Right kidney (tissue), 9 donors: ENCODE data around the gene SCG5.
A peak's percentile ranks its signal among the peaks of the same experiment; 100 is the strongest.
"Not testable (repeated sequence)": the region's sequence is repeated elsewhere in the genome, so short reads cannot be mapped to it uniquely, and the experiment has no call there.

Source experiments
- DNase-seq: peaks from one replicate; pipeline ENCODE4 v3.0.0-alpha.2; 2016
- long read RNA-seq, 8 donors: transcript quantifications; one replicate each; lab custom pipeline, GENCODE V29; 2026

The SCG5 gene, protein sequence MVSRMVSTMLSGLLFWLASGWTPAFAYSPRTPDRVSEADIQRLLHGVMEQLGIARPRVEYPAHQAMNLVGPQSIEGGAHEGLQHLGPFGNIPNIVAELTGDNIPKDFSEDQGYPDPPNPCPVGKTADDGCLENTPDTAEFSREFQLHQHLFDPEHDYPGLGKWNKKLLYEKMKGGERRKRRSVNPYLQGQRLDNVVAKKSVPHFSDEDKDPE
- long read RNA-seq, donor 1, transcript SCG5-202 (6 exons, 1,235 nt), result major isoform, 6 of 16 reads
- long read RNA-seq, donor 1, partial matches to known transcripts, result 6 of 16 reads
- long read RNA-seq, donor 1, other reads (novel, unspliced or antisense), result 0 of 16 reads
- long read RNA-seq, donor 2, partial matches to known transcripts, result 0 of 4 reads
- long read RNA-seq, donor 2, other reads (novel, unspliced or antisense), result 0 of 4 reads
- long read RNA-seq, donor 3, partial matches to known transcripts, result 0 of 5 reads
- long read RNA-seq, donor 3, other reads (novel, unspliced or antisense), result 0 of 5 reads
- long read RNA-seq, donor 4, partial matches to known transcripts, result 0 of 9 reads
- long read RNA-seq, donor 4, other reads (novel, unspliced or antisense), result 0 of 9 reads
- long read RNA-seq, donor 5, partial matches to known transcripts, result 0 of 4 reads
- long read RNA-seq, donor 5, other reads (novel, unspliced or antisense), result 0 of 4 reads
- long read RNA-seq, donor 6, partial matches to known transcripts, result 0 of 6 reads
- long read RNA-seq, donor 6, other reads (novel, unspliced or antisense), result 0 of 6 reads
- long read RNA-seq, donor 7, result 0 reads
- long read RNA-seq, donor 8, partial matches to known transcripts, result 0 of 7 reads
- long read RNA-seq, donor 8, other reads (novel, unspliced or antisense), result 0 of 7 reads

DNA sequence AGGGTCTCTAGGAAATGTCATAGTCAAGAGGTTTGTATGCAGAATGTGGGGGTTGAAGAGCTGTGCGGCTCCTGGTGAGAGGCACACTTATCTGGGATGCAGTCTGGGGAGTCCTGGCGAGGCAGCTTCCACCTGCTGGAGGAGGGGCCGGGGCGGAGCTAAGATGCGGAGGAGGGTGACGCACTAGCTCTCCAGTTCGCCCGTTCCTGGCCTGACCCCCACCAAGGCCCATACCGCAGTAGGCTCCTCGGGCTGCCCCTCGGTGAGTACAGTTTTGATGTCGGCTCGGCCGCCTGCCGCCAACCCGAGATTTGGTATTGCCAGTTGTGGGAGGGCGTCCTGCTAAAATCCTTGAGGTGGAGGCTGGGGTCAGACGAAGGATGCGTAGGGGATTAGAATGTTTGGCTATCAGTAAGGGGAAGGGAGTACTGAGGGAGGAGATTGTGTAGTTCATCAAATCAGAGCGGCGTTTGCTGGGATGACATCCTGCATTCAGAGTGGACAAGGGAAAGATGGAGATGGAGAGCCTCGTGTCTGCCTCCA is at the start of gene SCG5:
Gene SCG5, plus strand, starts transcription at position 194 of the 543 bp plus-strand sequence. CDS start 1,883 bp downstream, outside the sequence.
- peak; percentile 71 for DNase-seq

DNA sequence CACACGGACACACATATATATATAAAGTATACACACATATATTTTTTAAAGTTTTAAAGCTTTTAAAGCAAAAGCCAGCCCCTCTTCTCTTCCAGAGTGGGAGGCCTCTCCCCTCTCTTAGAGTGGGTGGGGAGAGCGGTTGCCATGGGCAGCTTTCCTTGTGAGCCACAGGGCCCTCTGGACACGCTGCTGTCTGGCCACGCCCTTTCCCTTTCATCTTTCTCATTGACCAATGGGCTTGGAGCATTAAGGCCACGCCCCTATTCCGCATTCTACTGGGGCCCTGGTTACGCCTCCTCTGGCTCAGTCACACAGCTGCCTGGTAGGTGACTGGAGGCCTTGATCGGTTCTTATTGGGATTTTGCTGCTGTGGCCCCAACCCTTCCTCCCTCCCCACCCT is 48.4 kb upstream of the SCG5 start, which contains the start of gene GOLGA8N:
Gene GOLGA8N, plus strand, starts transcription at position 306 of the 400 bp plus-strand sequence.
- DNase-seq, result not testable (repeated sequence)

DNA sequence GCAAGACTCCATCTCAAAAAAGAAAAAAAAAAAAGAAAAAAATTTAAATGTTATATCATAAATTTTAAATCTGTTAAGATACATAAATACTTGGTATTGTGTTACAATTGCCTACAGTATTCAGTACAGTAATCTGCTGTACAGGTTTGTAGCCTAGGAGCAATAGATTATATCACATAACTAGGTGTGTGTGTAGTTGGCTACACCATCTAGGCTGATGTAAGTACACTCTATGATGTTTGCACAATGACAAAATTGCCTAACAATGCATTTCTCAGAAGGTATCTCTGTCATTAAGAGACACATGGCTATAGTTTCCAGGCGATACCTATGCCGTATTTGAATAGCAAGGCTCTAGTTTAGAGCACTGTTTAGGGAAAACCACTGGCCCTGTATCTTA is 32.0 kb upstream of the SCG5 start:
- DNase-seq, result not testable (repeated sequence)

DNA sequence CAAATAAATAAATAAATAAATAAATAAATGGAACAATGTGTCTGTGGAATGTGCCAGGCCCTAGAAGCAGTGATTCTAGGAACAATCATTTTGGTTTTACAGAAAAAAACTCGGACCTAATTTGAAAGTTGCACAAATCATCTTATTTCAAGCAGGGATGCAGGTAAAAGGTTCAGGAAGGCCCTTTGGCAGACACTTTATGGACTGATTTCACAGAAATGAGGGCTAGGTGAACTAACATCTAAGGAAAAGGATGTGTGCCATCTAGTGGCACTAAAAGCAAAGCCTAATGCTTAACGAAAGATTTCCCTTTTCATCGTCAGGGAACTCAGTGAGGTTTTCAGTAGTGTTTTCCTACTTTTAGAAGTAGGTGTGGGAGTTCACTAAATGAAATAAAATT is 30.8 kb upstream of the SCG5 start:
- DNase-seq, result peak; percentile 15

DNA sequence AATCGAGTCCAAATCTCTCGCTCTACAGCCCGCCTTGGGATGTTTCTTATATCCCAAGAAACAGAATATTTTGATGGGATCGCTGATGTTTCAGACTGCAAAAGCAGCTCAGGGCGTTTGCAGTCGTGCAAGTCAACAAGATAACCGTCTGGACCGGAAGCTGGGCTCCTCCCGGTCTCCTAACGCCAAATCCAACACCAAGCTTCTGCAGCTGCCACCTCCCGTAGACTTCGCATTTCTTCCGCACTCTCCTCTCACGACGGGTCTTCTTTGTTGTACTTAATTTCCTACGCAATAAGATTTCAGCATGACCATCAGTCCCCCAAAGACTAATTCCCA is 26.8 kb upstream of the SCG5 start:
- DNase-seq, result not testable (repeated sequence)

DNA sequence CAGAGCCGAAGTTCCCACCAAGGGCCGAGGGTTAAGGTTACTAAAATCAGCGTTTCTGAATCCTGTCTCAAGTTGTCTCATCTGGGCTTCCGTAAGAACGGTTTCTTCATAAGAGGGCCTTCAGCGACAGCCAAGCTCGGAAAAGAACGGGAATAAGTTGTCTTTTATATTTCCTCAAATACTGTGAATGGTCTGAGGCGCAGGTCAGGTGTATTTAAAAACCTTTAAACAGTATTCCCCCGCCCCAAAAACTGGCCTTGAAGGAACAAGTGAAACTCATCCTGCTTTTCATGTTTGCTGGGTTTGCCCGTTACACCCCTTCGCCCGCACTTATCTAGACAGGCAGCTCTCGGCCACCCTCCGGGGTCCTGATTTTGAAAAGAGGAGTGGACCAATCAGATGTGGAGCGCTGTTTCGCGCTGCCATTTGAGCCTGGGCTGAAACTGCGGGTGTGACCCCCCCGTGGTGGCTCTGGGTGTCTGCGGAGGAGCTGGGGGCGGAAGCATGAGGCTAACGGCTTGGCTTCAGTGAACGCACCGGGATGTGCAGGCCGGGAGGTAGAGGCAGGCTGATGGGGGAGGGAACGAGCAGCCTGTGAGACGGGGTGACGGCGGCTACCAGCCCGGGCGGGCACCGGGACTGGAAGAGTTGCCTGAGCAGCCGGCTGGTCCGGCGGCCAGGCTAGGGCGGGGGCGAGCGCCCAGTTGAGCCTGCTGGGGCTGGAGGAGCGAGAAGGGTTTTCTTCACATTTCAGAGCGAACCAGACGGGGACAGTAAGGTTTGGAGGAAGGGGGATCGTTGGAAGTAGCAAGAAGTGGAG is 26.2 kb upstream of the SCG5 start, which contains the start of gene ARHGAP11A:
Gene ARHGAP11A, plus strand, starts transcription at position 454 of the 820 bp plus-strand sequence. CDS start 708 bp downstream, outside the sequence.
- DNase-seq, result peak; percentile 91

DNA sequence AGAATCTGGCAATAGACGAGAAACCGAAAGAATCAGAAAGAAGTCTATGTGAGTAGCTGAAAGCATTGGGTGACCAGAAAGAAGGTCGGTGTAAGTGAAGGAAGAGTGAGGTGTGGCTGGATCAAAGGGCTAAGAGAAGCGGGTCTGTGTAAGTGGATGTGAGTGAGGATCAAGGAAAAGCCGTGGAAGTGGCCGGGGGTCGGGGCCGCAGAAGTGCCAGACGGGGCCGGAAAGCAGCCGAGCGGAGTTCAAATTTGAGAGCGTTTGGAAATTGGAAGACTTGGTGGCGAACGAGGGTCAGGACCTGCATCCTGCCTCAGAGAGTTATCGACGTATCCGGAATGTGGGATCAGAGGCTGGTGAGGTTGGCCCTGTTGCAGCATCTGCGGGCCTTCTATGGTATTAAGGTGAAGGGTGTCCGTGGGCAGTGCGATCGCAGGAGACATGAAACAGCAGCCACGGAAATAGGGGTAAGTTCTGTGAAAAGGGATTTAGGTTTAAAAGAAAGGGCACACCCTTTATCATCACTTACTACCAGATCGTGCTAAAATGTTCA is 25.6 kb upstream of the SCG5 start:
- peak; percentile 66 for DNase-seq

DNA sequence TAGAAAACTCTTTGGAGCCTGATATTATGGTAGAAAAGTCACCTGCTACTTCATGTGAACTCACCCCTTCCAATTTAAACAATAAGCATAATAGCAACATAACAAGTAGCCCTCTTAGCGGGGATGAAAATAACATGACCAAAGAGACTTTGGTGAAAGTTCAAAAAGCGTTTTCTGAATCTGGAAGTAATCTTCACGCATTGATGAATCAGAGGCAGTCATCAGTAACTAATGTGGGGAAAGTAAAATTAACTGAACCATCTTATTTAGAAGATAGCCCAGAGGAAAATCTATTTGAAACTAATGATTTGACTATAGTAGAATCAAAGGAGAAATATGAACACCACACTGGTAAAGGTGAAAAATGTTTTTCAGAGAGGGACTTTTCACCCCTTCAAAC is 5.1 kb upstream of the SCG5 start:
- no peak for DNase-seq

DNA sequence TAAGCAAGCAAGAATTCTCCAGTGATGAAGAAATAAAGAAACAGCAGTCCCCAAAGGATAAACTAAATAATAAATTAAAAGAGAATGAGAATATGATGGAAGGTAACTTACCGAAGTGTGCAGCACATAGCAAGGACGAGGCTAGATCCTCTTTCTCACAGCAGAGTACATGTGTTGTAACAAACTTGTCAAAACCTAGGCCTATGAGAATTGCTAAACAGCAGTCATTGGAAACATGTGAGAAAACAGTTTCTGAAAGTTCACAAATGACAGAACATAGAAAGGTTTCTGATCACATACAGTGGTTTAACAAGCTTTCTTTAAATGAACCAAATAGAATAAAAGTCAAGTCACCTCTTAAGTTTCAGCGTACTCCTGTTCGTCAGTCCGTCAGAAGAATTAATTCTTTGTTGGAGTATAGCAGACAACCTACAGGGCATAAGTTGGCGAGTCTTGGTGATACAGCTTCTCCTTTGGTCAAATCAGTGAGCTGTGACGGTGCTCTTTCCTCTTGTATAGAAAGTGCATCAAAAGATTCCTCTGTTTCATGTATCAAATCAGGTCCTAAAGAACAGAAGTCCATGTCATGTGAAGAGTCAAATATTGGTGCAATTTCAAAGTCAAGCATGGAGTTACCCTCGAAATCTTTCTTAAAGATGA is 4.5 kb upstream of the SCG5 start:
- DNase-seq, result no peak

DNA sequence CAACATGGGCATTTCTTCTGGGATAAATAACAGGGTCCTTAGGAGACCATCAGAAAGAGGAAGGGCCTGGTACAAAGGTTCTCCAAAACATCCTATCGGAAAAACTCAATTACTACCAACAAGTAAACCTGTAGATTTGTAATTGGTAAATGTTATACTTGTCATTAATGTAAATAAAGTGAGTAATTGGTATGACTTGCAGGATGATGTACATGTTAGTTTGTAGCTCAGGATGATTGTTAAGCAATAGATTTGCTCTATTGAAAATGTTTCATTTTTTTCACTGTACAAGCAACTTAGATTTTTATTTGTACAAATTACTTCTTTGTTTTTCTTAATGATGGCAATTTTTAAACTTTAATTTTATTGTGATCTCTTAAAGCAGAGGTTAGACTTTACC is 3.8 kb upstream of the SCG5 start:
- no peak for DNase-seq

DNA sequence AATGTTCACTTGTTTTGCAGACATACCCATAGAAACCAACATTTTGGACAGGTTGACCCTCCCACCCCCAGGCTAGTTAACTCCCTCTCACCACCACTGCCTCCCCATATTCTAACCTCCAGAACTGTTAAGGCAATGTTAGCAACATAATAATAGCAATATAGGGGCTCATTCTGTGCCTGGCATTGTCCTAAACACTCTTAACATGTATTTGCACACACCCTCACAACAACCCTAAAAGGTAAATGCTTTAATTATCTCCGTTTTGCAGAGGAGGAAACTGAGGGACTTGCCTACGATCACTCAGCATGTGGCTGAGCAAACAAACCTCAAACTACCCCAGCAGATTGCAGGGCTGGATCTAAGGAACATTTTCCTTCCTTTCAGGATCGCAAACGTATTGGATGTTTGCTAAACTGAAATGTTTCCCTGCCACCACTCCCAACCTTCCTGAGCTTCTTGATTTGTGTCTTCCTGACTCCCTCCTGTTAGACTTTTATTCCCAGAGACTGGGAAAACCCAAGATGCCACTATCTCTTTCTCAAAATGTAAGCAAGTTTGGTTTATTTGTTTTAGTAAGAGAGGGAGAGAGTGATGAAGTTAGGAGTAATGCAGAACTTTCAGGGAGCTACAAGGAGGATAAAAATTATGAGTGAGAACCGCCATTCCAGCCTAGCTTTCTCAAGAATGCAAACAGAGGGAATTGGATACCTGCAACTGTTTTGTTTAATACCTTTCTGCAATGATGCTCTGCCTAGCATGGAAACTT is 1.3 kb downstream of the SCG5 start:
- DNase-seq, result no peak

DNA sequence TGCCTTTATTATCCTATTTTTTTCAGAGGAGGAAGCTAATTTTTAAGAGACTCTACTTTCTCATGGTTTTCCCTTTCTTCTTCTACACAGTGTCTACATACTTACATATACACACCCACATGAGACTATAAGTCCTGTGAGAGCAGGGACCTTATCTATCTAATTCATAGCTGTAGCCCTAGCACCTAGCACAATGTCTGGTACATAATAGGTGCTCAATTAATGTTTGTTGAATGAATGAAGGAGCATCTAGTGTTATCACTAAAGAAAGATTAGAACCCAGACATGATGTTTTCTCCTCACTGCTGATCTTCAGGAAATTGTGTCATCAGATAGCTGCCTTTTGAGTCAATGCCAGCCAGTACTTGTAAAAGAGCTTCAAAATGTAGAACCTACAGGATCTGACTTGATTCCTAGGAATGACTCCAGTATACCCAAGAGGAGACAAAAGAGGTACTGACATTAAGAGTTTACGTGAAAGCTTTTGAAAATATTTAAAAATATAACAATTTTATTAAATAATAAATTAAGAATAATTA is 2.5 kb downstream of the SCG5 start:
- no peak for DNase-seq

DNA sequence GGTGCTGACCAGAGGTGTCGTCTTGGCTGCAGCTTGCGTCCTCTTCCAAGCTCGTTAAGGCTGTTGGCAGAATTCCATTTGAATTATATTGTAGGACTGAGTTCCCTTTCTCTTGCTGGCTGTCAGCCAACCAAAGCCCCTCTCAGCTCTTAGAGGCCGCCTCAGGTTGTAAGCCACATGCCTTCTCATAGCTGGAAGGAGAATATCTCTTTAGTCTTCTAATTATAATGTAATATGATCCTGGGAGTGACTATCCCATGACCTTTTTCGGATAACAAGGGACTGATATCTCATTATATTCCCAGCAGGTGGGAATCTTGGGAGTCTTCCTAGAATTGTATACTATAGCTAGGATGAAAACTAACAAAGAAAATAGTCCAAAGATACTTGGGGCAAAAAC is 4.8 kb downstream of the SCG5 start:
- DNase-seq, result no peak

DNA sequence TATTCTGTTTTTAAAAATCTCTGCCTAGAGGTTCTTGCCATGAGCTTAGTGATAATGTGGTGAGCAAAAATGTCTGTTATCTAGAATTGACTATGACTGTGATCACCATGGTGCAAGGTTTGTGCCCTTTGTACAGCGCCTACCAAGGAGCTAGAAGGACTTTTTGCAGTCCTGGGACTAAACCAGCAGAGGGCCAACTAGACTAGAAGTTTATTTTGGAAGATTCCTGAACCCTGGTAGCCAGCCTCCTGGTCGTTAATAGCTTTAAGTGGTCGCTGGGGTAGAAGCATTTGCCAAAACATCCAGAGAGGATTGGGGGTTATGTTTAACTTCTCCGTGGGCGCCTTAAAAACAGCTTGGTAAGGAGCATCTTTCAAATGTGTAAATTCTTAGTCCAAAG is 7.8 kb downstream of the SCG5 start:
- no peak for DNase-seq

DNA sequence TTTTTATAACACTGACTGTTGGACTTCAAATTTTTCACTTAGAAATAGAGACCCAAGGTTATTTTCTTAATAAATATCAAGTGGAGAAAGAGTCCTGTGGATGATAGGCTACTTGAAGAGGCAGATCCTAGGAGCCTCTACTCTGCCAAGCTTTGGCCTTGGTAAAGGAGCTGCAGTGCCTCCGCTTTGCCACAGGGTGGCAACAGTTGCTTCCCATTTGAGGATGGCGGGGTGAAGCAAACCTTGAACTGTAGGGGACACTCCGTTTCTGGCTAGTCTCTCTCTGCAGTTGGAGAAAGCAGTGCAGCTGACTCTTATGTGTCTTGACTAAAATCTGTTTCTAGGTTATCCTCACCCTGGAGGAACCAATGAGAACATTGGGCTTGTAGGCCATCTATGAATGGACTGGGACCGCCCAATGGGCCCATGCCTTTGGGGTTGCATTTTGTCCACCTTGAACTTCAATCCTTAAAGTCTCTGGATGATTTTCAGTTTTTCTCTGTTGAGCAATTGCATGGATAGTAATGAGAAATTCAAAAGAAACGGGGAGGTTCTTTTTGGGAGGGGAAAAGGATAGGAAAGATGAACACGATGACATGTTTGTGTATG is 9.8 kb downstream of the SCG5 start:
- DNase-seq, result no peak

DNA sequence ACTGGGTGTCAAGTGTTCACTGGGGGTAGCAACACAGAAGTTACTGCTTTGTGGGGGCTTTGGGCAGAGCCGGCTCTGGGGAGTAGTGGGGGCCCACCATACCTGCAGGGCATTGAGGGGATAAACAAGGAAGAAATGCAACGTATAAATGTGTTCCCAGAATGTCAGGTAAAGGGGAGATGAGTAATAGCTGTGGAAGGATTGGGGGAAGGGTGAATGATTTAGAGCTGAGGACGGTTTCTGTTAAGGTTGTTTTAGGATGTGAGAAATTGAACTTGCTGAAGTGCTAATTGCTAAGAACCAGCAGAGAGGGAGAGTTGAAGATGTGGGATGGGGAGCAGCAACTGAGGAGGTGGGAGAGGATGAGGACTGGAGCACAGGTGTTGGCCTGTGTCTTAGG is 10.7 kb downstream of the SCG5 start:
- no peak for DNase-seq

DNA sequence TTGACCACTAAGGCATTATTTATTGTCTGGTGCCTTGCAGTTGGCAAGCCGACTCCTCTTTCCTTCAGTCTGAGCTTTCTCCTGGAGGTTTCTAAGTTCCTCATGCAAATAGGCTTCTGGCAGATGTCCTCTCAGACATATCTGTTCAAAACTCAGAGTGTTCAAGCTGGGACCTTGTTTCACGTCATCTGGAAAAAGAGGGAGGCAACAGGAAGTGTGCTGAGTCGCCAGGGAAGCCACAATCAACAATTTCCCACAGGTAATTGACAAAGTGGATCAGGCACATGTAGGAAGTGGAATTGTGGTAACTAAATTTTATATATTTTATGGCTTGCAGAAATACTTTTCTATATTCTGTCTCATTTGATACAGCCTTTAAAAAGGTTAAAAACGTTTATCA is 14.6 kb downstream of the SCG5 start:
- DNase-seq, result no peak

DNA sequence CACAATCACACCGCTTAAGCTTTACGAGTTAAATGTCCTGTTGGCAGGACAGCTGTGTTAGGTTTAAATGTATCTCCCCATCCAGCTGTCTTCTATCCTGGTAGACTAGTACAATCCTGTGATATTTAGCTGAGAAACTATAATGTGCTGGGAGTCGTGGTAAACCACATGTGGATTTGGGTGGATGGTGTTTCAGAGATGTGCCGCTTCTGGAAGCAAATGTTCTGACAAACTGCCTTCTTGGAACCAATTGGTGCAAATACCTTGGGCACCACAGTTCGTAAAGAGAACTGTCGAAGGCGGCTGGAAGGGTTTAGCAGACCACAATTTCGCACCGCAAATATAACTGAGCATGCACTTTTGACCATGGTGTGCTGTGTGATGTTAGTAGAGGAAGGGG is 15.0 kb downstream of the SCG5 start:
- DNase-seq, result no peak

DNA sequence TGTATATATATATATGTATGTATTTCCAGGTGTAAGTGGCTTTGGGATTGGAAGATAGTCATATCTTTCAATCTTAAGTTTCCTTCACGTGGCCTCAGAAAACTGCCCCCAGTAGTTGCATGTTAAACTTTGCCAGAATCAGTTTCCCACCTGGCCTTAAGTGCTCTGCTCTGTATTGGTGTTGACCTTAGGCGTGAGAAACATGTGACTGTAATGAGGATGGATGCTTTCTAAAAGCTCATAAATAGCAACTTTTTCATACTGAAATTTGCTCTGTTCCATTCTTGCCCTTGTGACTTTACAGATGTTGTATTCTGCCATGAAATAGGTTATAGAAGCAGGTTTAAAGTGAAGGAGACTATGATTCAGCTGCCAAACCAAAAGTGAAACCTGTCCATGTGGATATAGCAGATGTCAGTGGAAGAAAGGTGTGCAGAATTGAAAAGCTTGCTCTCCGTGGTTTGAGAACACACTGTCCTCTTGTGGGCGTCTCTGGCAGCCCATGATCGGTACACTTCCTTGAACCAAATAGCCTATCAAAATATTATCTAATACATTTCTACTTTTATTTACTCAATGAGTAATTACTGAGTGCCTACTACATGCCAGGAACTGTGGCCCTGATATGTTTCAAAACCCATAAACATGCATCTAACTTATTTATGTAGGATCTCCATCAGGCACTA is 15.8 kb downstream of the SCG5 start:
- no peak for DNase-seq
